Liver (tissue), 9 donors: Measurements from ENCODE around the gene PDLIM5. TPM values are rescaled to one million over a fixed set of nuclear protein-coding genes. Genes with fewer than 3 reads are reported as not detected.

ENCODE experiments used
- DNase-seq: peaks from one replicate; pipeline ENCODE4 v3.0.0-alpha.2; 2017; ENCODE audit warnings: low spot score
- H3K27ac ChIP-seq, 2 donors: one replicate each; pipeline ENCODE4 v1.7.0; 2013; ENCODE audit warnings: inconsistent platforms in 2 of 2, low read length in 2 of 2, control low read depth in 1 of 2, low read depth in 1 of 2, mild to moderate bottlenecking in 1 of 2
- H3K27me3 ChIP-seq, 4 donors: one replicate each; pipeline versions ENCODE4 v1.6.1 to v1.7.0; 2013; ENCODE audit warnings: low read length in 3 of 4, inconsistent platforms in 1 of 4, mild to moderate bottlenecking in 1 of 4, moderate library complexity in 1 of 4; ENCODE audit not compliant: control insufficient read depth in 4 of 4, insufficient read depth in 4 of 4
- H3K36me3 ChIP-seq, 4 donors: one replicate each; pipeline versions ENCODE4 v1.6.1 to v1.7.0; 2013; ENCODE audit warnings: low read length in 3 of 4, mild to moderate bottlenecking in 3 of 4, low read depth in 1 of 4, moderate library complexity in 1 of 4; ENCODE audit not compliant: control insufficient read depth in 4 of 4, insufficient read depth in 3 of 4
- H3K4me1 ChIP-seq, 4 donors: one replicate each; pipeline versions ENCODE4 v1.6.1 to v1.7.0; 2013; ENCODE audit warnings: low read length in 3 of 4, mild to moderate bottlenecking in 3 of 4, moderate library complexity in 1 of 4; ENCODE audit not compliant: control insufficient read depth in 4 of 4, insufficient read depth in 4 of 4
- H3K4me3 ChIP-seq, 3 donors: one replicate each; pipeline versions ENCODE4 v1.6.1 to v1.7.0; 2013; ENCODE audit warnings: low read length in 3 of 3, control low read depth in 1 of 3, low read depth in 1 of 3, mild to moderate bottlenecking in 1 of 3
- H3K9ac ChIP-seq, 2 donors: one replicate each; pipeline ENCODE4 v1.7.0; 2013; ENCODE audit warnings: low read length in 2 of 2, mild to moderate bottlenecking in 2 of 2, moderate library complexity in 2 of 2, control low read depth in 1 of 2, low read depth in 1 of 2
- H3K9me3 ChIP-seq, 4 donors: one replicate each; pipeline versions ENCODE4 v1.6.1 to v1.7.0; 2013; ENCODE audit warnings: low read length in 3 of 4; ENCODE audit not compliant: control insufficient read depth in 4 of 4
- ATF3 ChIP-seq: IDR thresholded peaks from 2 replicates; pipeline ENCODE4 v1.6.1; 2016; ENCODE audit warnings: antibody characterized with exemption
- FOXA1 ChIP-seq: IDR thresholded peaks from 2 replicates; pipeline ENCODE4 v1.6.1; 2016; ENCODE audit warnings: antibody characterized with exemption
- GABPA ChIP-seq, 2 donors: IDR thresholded peaks in 1 of 2; conservative IDR thresholded peaks in 1 of 2; 2 replicates each; pipeline ENCODE4 v1.6.1; 2016; ENCODE audit warnings: antibody characterized with exemption in 2 of 2, mild to moderate bottlenecking in 1 of 2, moderate library complexity in 1 of 2
- HNF4A ChIP-seq, 2 donors: conservative IDR thresholded peaks; 2 replicates each; pipeline ENCODE4 v1.6.1; 2016; ENCODE audit warnings: antibody characterized with exemption in 2 of 2, mild to moderate bottlenecking in 2 of 2
- NR2F2 ChIP-seq: IDR thresholded peaks from 2 replicates; pipeline ENCODE4 v1.6.1; 2016; ENCODE audit warnings: antibody characterized with exemption
- RAD21 ChIP-seq, 2 donors: IDR thresholded peaks; 2 replicates each; pipeline ENCODE4 v1.6.1; 2016; ENCODE audit warnings: antibody characterized with exemption in 2 of 2, mild to moderate bottlenecking in 2 of 2
- RXRA ChIP-seq, 2 donors: IDR thresholded peaks; 2 replicates each; pipeline ENCODE4 v1.6.1; 2017 to 2018; ENCODE audit warnings: antibody characterized with exemption in 2 of 2, mild to moderate bottlenecking in 1 of 2
- WGBS: extraction: QIAGEN DNeasy Blood & Tissue Kit; methylation state at CpG from one replicate; pipeline ENCODE4 v1.1.7; 2013; 5-methylcytosine and 5-hydroxymethylcytosine counted together
- polyA plus RNA-seq, 2 donors: library from polyadenylated mRNA; stranded (reverse) in 1 of 2; unstranded in 1 of 2; fragments of 200-250 nt in 1 of 2; fragments of >200 nt in 1 of 2; fragmentation: Nextera tagmentation in 1 of 2; extraction: Ambion mirVana in 1 of 2; gene quantifications; one replicate each; pipeline versions ENCODE4 v1.2.1 to v1.2.3, GENCODE V29; 2013 to 2015
- total RNA-seq, 2 donors: library from RNA; depleted of rRNA; stranded (reverse); fragments of >200 nt; gene quantifications; one replicate each; pipeline ENCODE4 v1.2.3, GENCODE V29; 2014
- TF ChIP-seq, protein P1 (sequence below): IDR thresholded peaks from 2 replicates; pipeline ENCODE4 v1.6.1; 2016; ENCODE audit warnings: antibody characterized with exemption, mild to moderate bottlenecking
- TF ChIP-seq, protein P2 (sequence below): fragments of 150-350 bp; IDR thresholded peaks from 2 replicates; pipeline ENCODE4 v1.5.1; 2017; ENCODE audit warnings: improper control_type of control experiment, low read depth, low read length; ENCODE audit not compliant: missing input control
- donor health status: healthy.
- donor health status: healthy.
- donor health status: healthy.
- donor health status: healthy.
- donor health status: healthy.

The PDLIM5 gene
- total and polyA plus RNA-seq, 4 donors, result 19.1 to 114 (median 67.8) TPM

DNA sequence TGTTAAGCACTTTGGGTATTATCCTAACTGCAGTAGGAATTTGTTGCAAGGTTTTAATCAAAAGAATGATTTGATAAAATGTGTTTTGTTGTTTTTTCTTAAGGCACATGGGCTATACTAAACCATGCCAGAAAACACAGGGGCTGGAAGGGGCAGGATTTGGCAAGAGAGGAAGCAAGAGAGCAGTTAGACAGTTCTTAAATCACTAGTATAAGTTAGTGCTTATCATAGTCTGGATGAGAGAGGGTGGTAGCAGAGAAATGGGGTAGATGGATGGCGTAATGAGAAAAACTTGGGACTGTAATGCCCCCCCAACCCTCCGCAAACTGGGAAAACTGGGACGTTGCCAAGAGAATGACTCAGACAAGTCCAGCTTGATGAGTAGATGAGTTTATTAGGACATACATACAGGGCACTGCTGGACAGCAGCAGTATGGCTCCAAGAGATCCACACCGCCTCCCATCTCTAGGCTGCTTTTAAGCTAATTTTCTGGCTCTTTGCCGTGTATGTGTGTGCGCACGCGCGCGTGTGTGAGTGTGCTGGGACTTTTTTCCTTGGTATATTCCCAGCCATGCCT is 151.5 kb downstream of the PDLIM5 start:
- Histone ChIP-seq H3K27me3 (no peaks in the 10 kb centered on the region), H3K9ac (no peak overlapping the region), H3K4me1 (peaks cover 0 to 4% (median under 1%) of the 10 kb centered on the region in 4 donors), H3K27ac (no peak overlapping the region), H3K36me3 (peaks cover 0 to 4% (median 0%) of the 10 kb centered on the region in 4 donors), H3K9me3 (no peaks in the 10 kb centered on the region), H3K4me3 (no peak overlapping the region)
- DNase-seq, result no peak
- no peak for TF ChIP-seq GABPA (IDR thresholded peaks at IDR 0.05 in 1 of 2, conservative IDR thresholded peaks at IDR 0.05 in 1 of 2)
- TF ChIP-seq, protein P1, sequence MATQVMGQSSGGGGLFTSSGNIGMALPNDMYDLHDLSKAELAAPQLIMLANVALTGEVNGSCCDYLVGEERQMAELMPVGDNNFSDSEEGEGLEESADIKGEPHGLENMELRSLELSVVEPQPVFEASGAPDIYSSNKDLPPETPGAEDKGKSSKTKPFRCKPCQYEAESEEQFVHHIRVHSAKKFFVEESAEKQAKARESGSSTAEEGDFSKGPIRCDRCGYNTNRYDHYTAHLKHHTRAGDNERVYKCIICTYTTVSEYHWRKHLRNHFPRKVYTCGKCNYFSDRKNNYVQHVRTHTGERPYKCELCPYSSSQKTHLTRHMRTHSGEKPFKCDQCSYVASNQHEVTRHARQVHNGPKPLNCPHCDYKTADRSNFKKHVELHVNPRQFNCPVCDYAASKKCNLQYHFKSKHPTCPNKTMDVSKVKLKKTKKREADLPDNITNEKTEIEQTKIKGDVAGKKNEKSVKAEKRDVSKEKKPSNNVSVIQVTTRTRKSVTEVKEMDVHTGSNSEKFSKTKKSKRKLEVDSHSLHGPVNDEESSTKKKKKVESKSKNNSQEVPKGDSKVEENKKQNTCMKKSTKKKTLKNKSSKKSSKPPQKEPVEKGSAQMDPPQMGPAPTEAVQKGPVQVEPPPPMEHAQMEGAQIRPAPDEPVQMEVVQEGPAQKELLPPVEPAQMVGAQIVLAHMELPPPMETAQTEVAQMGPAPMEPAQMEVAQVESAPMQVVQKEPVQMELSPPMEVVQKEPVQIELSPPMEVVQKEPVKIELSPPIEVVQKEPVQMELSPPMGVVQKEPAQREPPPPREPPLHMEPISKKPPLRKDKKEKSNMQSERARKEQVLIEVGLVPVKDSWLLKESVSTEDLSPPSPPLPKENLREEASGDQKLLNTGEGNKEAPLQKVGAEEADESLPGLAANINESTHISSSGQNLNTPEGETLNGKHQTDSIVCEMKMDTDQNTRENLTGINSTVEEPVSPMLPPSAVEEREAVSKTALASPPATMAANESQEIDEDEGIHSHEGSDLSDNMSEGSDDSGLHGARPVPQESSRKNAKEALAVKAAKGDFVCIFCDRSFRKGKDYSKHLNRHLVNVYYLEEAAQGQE, result peak; percentile 86
- 82% methylated on average over 10 of the region's 10 CpGs for WGBS

GRCh38 chr4:94605241-94605805 is 153.6 kb downstream of the PDLIM5 start:
- 82% methylated on average over 3 of the region's 3 CpGs for WGBS
- Histone ChIP-seq H3K9ac (no peak overlapping the region), H3K9me3 (no peaks in the 10 kb centered on the region), H3K36me3 (peaks cover 0 to 2% (median 0%) of the 10 kb centered on the region in 4 donors), H3K4me3 (no peak overlapping the region), H3K27me3 (no peaks in the 10 kb centered on the region), H3K27ac (no peak overlapping the region), H3K4me1 (peaks cover 0 to 4% (median under 1%) of the 10 kb centered on the region in 4 donors)
- no peak for DNase-seq
- TF ChIP-seq RAD21 (IDR thresholded peaks at IDR 0.05) (peak in 1 of 2 donors; percentile 17), FOXA1 (no peak), ATF3 (no peak), NR2F2 (no peak), GABPA (IDR thresholded peaks at IDR 0.05 in 1 of 2, conservative IDR thresholded peaks at IDR 0.05 in 1 of 2) (no peak), HNF4A (conservative IDR thresholded peaks at IDR 0.05) (no peak)
- TF ChIP-seq, protein P2, sequence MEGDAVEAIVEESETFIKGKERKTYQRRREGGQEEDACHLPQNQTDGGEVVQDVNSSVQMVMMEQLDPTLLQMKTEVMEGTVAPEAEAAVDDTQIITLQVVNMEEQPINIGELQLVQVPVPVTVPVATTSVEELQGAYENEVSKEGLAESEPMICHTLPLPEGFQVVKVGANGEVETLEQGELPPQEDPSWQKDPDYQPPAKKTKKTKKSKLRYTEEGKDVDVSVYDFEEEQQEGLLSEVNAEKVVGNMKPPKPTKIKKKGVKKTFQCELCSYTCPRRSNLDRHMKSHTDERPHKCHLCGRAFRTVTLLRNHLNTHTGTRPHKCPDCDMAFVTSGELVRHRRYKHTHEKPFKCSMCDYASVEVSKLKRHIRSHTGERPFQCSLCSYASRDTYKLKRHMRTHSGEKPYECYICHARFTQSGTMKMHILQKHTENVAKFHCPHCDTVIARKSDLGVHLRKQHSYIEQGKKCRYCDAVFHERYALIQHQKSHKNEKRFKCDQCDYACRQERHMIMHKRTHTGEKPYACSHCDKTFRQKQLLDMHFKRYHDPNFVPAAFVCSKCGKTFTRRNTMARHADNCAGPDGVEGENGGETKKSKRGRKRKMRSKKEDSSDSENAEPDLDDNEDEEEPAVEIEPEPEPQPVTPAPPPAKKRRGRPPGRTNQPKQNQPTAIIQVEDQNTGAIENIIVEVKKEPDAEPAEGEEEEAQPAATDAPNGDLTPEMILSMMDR, result no peak

DNA sequence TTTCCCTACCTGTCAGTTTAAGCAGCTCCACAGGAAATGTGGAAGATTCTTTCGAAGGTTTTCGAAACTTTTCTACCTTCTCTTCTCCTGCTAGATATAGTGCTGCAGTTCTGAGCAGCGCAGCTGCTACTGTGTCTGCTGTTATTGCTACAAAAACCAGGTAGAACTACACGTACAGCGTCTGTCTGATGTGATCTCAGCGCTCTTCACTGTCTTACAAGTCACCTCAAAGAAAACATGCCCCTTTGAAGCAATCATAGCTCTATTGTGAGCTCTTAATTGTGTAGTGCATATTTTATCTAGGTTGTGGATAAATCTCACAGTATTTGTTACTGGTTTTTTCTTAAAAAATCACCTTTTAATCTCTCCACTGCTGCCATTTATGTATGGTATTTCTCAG is 158.4 kb downstream of the PDLIM5 start:
- Histone ChIP-seq H3K4me3 (no peak overlapping the region), H3K27me3 (no peaks in the 10 kb centered on the region), H3K27ac (no peak overlapping the region), H3K4me1 (peaks cover 0 to 4% (median 0%) of the 10 kb centered on the region in 4 donors), H3K9me3 (no peaks in the 10 kb centered on the region), H3K9ac (no peak overlapping the region), H3K36me3 (peaks cover 0 to 4% (median under 1%) of the 10 kb centered on the region in 4 donors)
- no peak for DNase-seq
- TF ChIP-seq FOXA1 (no peak), NR2F2 (no peak), RXRA (IDR thresholded peaks at IDR 0.05) (no peak), HNF4A (conservative IDR thresholded peaks at IDR 0.05) (no peak), RAD21 (IDR thresholded peaks at IDR 0.05) (no peak)
- TF ChIP-seq, protein P2, result no peak
- WGBS, result 96% methylated on average over 6 of the region's 6 CpGs
